HCT116 (cell line): ENCODE measurements around the gene SIT1. TPM values are rescaled to one million over a fixed set of nuclear protein-coding genes. Genes with fewer than 3 reads are reported as not detected.

ENCODE experiments used
- ATAC-seq: fragments of 200-7000 bp; cut with Tn5 transposase; 2 replicates; pipeline ENCODE4 v1.9.1; 2020; ENCODE audit warnings: mild to moderate bottlenecking, moderate library complexity
- BruUV-seq: library from RNA; stranded (reverse); fragments of 400-500 nt; replicated peaks from 2 replicates; lab custom pipeline; 2021; lab: Mats Ljungman, UMichigan
- CTCF ChIA-PET: fragments of 300-600 bp; sonication (Branson Sonifier 250); formaldehyde crosslinking; loops from one replicate; lab custom pipeline; 2021; ENCODE audit warnings: antibody characterized with exemption; lab: Charles Lee
- POLR2A ChIA-PET: fragments of 300-600, 350-600 bp; sonication (Branson Sonifier 250); formaldehyde crosslinking; loops from one replicate; lab custom pipeline; 2021; ENCODE audit warnings: antibody characterized with exemption; lab: Charles Lee
- RAD21 ChIA-PET, 2 experiments: fragments of 300-600 bp; sonication (Branson Sonifier 250); formaldehyde crosslinking; loops; one replicate each; lab custom pipeline; 2023; ENCODE audit warnings: low total read pairs in 2 of 2; ENCODE audit not compliant: uncharacterized antibody in 2 of 2, unreplicated experiment in 2 of 2, low non-redundant PET in 1 of 2; lab: Charles Lee
- DNase-seq: peaks from one replicate; pipeline ENCODE4 v3.0.0-alpha.2; 2010; ENCODE audit warnings: low read depth, low spot score
- H2AFZ ChIP-seq: fragments of 200-600 bp; shearing (Covaris generic), sonication (generic); 2 replicates; pipeline ENCODE4 v1.6.1; 2017; ENCODE audit warnings: low read depth, mixed run types, mixed read lengths, antibody characterized with exemption, low read length; ENCODE audit not compliant: poor library complexity, severe bottlenecking
- H3K27ac ChIP-seq: 2 replicates; pipeline ENCODE4 v1.5.1; 2012; ENCODE audit warnings: low read depth, low read length
- H3K27me3 ChIP-seq: fragments of 200-600 bp; sonication (generic); 2 replicates; pipeline ENCODE4 v1.6.1; 2016; ENCODE audit warnings: mixed run types, low read length, mixed read lengths; ENCODE audit not compliant: insufficient read depth
- H3K36me3 ChIP-seq, 2 experiments: fragments of 200-500 bp in 1 of 2; fragments of 200-600 bp in 1 of 2; sonication (Bioruptor generic) in 1 of 2; sonication (generic) in 1 of 2; 2 replicates each; pipeline versions ENCODE4 v1.5.1 to v1.6.1; 2014 to 2016; ENCODE audit warnings: low read length in 2 of 2, inconsistent platforms in 1 of 2, mixed read lengths in 1 of 2, mixed run types in 1 of 2; ENCODE audit not compliant: insufficient read depth in 2 of 2, control insufficient read depth in 1 of 2
- H3K4me1 ChIP-seq, 2 experiments: fragments of 200-600 bp in 1 of 2; sonication (generic) in 1 of 2; 2 replicates each; pipeline versions ENCODE4 v1.5.1 to v1.6.1; 2012 to 2017; ENCODE audit warnings: low read length in 2 of 2, inconsistent platforms in 1 of 2, mild to moderate bottlenecking in 1 of 2, mixed read lengths in 1 of 2, mixed run types in 1 of 2, moderate library complexity in 1 of 2; ENCODE audit not compliant: insufficient read depth in 2 of 2, control insufficient read depth in 1 of 2
- H3K4me2 ChIP-seq: fragments of 200-600 bp; sonication (generic); 2 replicates; pipeline ENCODE4 v1.6.1; 2017; ENCODE audit warnings: mixed run types, low read length, mixed read lengths
- H3K4me3 ChIP-seq, 2 experiments: fragments of 200-600 bp in 1 of 2; sonication (generic) in 1 of 2; replicated peaks in 1 of 2; 2 replicates each; pipeline ENCODE4 v1.5.1; 2011 to 2016; ENCODE audit warnings: low read length in 2 of 2, control low read depth in 1 of 2, low read depth in 1 of 2, mild to moderate bottlenecking in 1 of 2, mixed read lengths in 1 of 2, mixed run types in 1 of 2
- H3K79me2 ChIP-seq: fragments of 200-600 bp; sonication (generic); 2 replicates; pipeline ENCODE4 v1.6.1; 2017; ENCODE audit warnings: mild to moderate bottlenecking, mixed run types, low read length, moderate library complexity, mixed read lengths; ENCODE audit not compliant: insufficient read depth
- H3K9ac ChIP-seq: fragments of 200-600 bp; sonication (generic); 2 replicates; pipeline ENCODE4 v1.6.1; 2016; ENCODE audit warnings: low read length, mixed read lengths
- H3K9me2 ChIP-seq: fragments of 200-600 bp; sonication (generic), shearing (Covaris generic); 2 replicates; pipeline ENCODE4 v1.6.1; 2017; ENCODE audit warnings: mixed run types, mild to moderate bottlenecking, moderate library complexity; ENCODE audit not compliant: insufficient read depth
- H3K9me3 ChIP-seq, 2 experiments: fragments of 200-500 bp in 1 of 2; fragments of 200-600 bp in 1 of 2; sonication (Bioruptor generic) in 1 of 2; sonication (generic) in 1 of 2; 2 replicates each; pipeline ENCODE4 v1.6.1; 2014 to 2017; ENCODE audit warnings: low read length in 2 of 2, mixed read lengths in 2 of 2, inconsistent platforms in 1 of 2, low read depth in 1 of 2, mild to moderate bottlenecking in 1 of 2, mixed run types in 1 of 2, moderate library complexity in 1 of 2; ENCODE audit not compliant: control insufficient read depth in 1 of 2, insufficient read depth in 1 of 2
- H4K20me1 ChIP-seq: fragments of 200-600 bp; sonication (generic), shearing (Covaris generic); 2 replicates; pipeline ENCODE4 v1.6.1; 2017; ENCODE audit warnings: mixed run types, mild to moderate bottlenecking, moderate library complexity; ENCODE audit not compliant: insufficient read depth
- CTCF ChIP-seq, 3 experiments: fragments of 200-600 bp in 1 of 3; sonication (generic) in 1 of 3; IDR thresholded peaks in 2 of 3; conservative IDR thresholded peaks in 1 of 3; 2 replicates each; pipeline ENCODE4 v1.5.1; 2012 to 2017; ENCODE audit warnings: low read depth in 2 of 3, low read length in 2 of 3, antibody characterized with exemption in 1 of 3, borderline replicate concordance in 1 of 3, control low read depth in 1 of 3, mild to moderate bottlenecking in 1 of 3, mixed read lengths in 1 of 3, mixed run types in 1 of 3, moderate library complexity in 1 of 3; ENCODE audit not compliant: insufficient read depth in 1 of 3
- EZH2 ChIP-seq: fragments of 200-600 bp; sonication (generic); IDR thresholded peaks from 2 replicates; pipeline ENCODE4 v1.6.1; 2017; ENCODE audit warnings: antibody characterized with exemption, mixed run types
- POLR2A ChIP-seq: IDR thresholded peaks from 2 replicates; pipeline ENCODE4 v1.7.0; 2011; ENCODE audit warnings: borderline replicate concordance; ENCODE audit not compliant: insufficient read depth, insufficient read length; ENCODE audit errors: extremely low read depth
- POLR2AphosphoS5 ChIP-seq: IDR thresholded peaks from 2 replicates; pipeline ENCODE4 v1.6.1; 2011; ENCODE audit warnings: mild to moderate bottlenecking, low read depth, low read length, moderate library complexity
- RAD21 ChIP-seq: IDR thresholded peaks from 2 replicates; pipeline ENCODE4 v1.6.1; 2012; ENCODE audit warnings: low read depth, mild to moderate bottlenecking
- SIN3A ChIP-seq: IDR thresholded peaks from 2 replicates; pipeline ENCODE4 v1.6.1; 2012; ENCODE audit warnings: low read depth
- SRF ChIP-seq: IDR thresholded peaks from 2 replicates; pipeline ENCODE4 v1.6.1; 2012; ENCODE audit warnings: low read depth
- TCF7L2 ChIP-seq: IDR thresholded peaks from 2 replicates; pipeline ENCODE4 v1.7.0; 2011; ENCODE audit warnings: borderline replicate concordance, inconsistent platforms; ENCODE audit not compliant: insufficient read depth, insufficient read length; ENCODE audit errors: extremely low read depth
- ZBTB33 ChIP-seq: IDR thresholded peaks from 2 replicates; pipeline ENCODE4 v1.6.1; 2011; ENCODE audit warnings: mild to moderate bottlenecking, low read length, moderate library complexity; ENCODE audit not compliant: insufficient replicate concordance; ENCODE audit errors: extremely low read depth
- intact Hi-C: fragments of 100-400 bp; cut with micrococcal nuclease; formaldehyde crosslinking; loops from 2 replicates; pipeline ENCODE4 v1.10.0; 2022
- total RNA-seq: library from RNA; stranded (reverse); gene quantifications from one replicate; pipeline ENCODE4 v1.2.1, GENCODE V29; 2021; ENCODE audit not compliant: unreplicated experiment
- TF ChIP-seq, protein P1 (sequence below): IDR thresholded peaks from 2 replicates; pipeline ENCODE4 v1.6.1; 2012

SIT1 gene
- total RNA-seq, 1 experiment from 2014 or later = not detected

DNA sequence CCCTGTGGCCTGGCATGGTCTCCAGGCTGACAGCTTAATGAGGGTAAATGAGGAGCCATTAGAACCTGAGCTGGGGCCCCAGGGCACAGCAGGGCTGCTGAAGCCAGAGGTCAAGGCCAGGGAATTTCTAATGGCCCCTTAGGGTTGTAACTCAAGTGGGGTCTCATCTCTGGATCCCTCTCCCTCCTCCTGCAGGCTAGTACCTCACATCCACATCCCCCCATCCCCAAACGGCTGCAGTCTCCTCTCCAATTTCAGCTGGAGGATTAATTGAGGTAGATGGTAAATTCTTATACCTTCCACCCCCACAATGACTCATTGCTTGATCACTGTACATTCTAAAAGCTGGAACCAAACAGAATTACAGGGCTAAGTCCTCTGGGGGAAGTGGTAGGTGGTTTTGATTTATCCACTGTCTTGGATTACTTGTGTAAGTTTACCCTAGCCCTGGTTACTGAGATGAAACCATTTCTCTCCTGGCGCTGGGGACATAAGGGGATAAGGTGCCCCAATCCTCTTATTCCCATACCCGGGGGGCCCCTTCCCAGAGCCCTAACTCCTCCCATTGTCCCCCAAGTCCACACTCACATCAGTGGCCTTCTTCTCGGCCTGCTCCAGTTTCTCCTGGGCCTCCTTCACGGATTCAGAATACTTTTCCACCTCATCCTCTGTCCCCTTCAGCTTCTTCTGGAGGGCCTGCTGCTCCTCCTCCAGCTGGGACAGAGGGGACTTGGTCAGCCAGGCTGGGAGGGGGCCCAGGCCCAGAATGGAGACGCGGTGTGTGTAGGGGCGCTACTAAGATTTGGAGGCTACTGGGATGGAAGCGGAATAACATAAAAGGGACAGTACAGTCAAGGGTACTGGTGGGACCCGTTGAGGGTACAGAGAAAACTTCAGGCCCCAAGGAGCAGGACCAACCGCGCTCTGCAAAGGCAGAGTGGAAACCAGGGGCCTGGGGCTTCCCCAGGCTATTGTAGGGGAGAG lies 38.1 kb upstream of the SIT1 start:
- peaks cover 31 to 42% of the 10 kb centered on the region in 2 experiments; a peak in 3 of 4 replicates for H3K36me3 ChIP-seq
- TSS peak; percentile 92 for BruUV-seq
- RAD21 ChIA-PET = interaction anchor here (0.6 to 1.2 kb wide), 2 partner anchors 31 to 60 kb away, joined by 3 to 5 read pairs; partner anchors contain the start of genes CCDC107 (in 1 of the 2), GBA2 (in 1 of the 2), RGP1 (in 1 of the 2) and RMRP (in 1 of the 2)
- no peaks in the 10 kb centered on the region for H3K9me3 ChIP-seq
- POLR2A ChIA-PET = interaction anchor here (0.9 to 4.2 kb wide), 5 partner anchors 8 to 44 kb away, joined by 3 to 16 read pairs (median 5); partner anchors contain the start of genes ARHGEF39, CCDC107, CREB3 and RMRP
- H3K4me1 ChIP-seq = peaks cover 18 to 30% of the 10 kb centered on the region in 2 experiments
- no peak overlapping the region for H2AFZ ChIP-seq
- peak overlapping the region; percentile 90 for H3K4me2 ChIP-seq
- peak; percentile 78 for TF ChIP-seq POLR2AphosphoS5
- TF ChIP-seq SRF = no peak
- ATAC-seq = peak; percentile 9
- DNase-seq = peak; percentile 33
- intact Hi-C loops = no loop called here
- no peaks in the 10 kb centered on the region for H3K9me2 ChIP-seq
- CTCF ChIA-PET = interaction anchor here (1.3 to 2.3 kb wide), 2 partner anchors 8 to 25 kb away, joined by 3 to 15 read pairs; partner anchors contain the start of gene ARHGEF39
- H3K79me2 ChIP-seq = peaks cover 45% of the 10 kb centered on the region
- H3K4me3 ChIP-seq = peak overlapping the region; percentile 83 to 90
- no peaks in the 10 kb centered on the region for H3K27me3 ChIP-seq
- H4K20me1 ChIP-seq = no peaks in the 10 kb centered on the region
- H3K27ac ChIP-seq = peak overlapping the region; percentile 97
- peak overlapping the region; percentile 96 for H3K9ac ChIP-seq

DNA sequence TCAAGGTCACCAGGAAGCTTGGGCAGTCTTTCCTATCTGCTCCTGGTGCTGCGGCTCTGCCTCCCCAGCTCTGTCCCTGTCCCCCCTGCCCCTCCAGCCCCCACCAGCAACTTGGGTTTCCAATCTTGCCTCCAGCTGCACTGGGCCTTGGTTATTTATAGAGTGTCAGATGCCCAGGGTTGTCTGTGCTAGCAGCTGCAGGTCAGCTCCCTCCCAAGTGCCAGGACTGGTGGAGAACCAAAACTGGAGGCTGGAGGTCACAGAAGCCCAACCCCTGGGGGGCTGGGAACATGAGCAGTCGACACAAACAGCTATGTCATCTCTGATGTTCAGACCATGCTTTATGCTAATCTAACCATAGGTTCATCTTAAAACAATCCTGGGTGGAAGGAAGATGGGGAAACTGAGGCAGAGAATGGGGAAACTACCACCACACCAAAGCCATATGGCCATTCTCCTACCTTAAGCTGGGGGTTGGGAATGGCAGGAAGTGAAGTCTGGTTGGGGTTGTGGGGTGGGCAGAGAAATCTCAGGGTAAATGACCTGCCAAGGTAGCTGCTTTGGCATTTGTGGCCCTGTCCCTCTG lies 37.3 kb upstream of the SIT1 start:
- H3K4me3 ChIP-seq = peak overlapping the region; percentile 83 to 90
- peak overlapping the region; percentile 90 for H3K4me2 ChIP-seq
- ChIA-PET CTCF (interaction anchor here (1.3 to 2.3 kb wide), 2 partner anchors 9 to 24 kb away, joined by 3 to 15 read pairs; partner anchors contain the start of gene ARHGEF39), RAD21 (interaction anchor here (0.6 to 1.2 kb wide), 2 partner anchors 30 to 61 kb away, joined by 3 to 5 read pairs; partner anchors contain the start of genes CCDC107 (in 1 of the 2), GBA2 (in 1 of the 2), RGP1 (in 1 of the 2) and RMRP (in 1 of the 2)), POLR2A (interaction anchor here (0.9 to 4.2 kb wide), 5 partner anchors 8 to 44 kb away, joined by 3 to 16 read pairs (median 5); partner anchors contain the start of genes ARHGEF39, CCDC107, CREB3 and RMRP)
- H3K27me3 ChIP-seq = no peaks in the 10 kb centered on the region
- peaks cover 18 to 30% of the 10 kb centered on the region in 2 experiments for H3K4me1 ChIP-seq
- no peaks in the 10 kb centered on the region for H3K9me3 ChIP-seq
- ATAC-seq (no peak), DNase-seq (no peak)
- peaks cover 39 to 48% of the 10 kb centered on the region in 2 experiments; a peak in 3 of 4 replicates for H3K36me3 ChIP-seq
- peak overlapping the region; percentile 97 for H3K27ac ChIP-seq
- no peaks in the 10 kb centered on the region for H3K9me2 ChIP-seq
- peak overlapping the region; percentile 96 for H3K9ac ChIP-seq
- peaks cover 45% of the 10 kb centered on the region for H3K79me2 ChIP-seq
- no peaks in the 10 kb centered on the region for H4K20me1 ChIP-seq
- intact Hi-C loops = no loop called here
- BruUV-seq = no TSS peak
- H2AFZ ChIP-seq = no peak overlapping the region
- TF ChIP-seq CTCF (IDR thresholded peaks at IDR 0.05 in 2 of 3, conservative IDR thresholded peaks at IDR 0.05 in 1 of 3; ENCODE audit: borderline replicate concordance in 1 of 3, insufficient read depth in 1 of 3, low read depth in 2 of 3, low read length in 2 of 3) (no peak), SIN3A (no peak), ZBTB33 (no peak), TCF7L2 (no peak), EZH2 (no peak), POLR2A (no peak), RAD21 (no peak)
- TF ChIP-seq, protein P1, sequence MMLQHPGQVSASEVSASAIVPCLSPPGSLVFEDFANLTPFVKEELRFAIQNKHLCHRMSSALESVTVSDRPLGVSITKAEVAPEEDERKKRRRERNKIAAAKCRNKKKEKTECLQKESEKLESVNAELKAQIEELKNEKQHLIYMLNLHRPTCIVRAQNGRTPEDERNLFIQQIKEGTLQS = no peak
